GM19238 (cell line): Measurements from ENCODE around the gene MEX3C.

Experiments used
- DNase-seq: peaks from one replicate; pipeline ENCODE4 v3.0.0; 2011; ENCODE audit warnings: low spot score; ENCODE audit not compliant: insufficient read length

Gene MEX3C

GRCh38 chr18:51192026-51192425 lies 5.5 kb downstream of the MEX3C start:
- DNase-seq = no peak

GRCh38 chr18:51191128-51191717 lies 6.3 kb downstream of the MEX3C start:
- no peak for DNase-seq

- no peak for DNase-seq
Observed at GRCh38 chr18:51190000-51190399, 7.5 kb downstream of the MEX3C start.

- DNase-seq = no peak
Observed at GRCh38 chr18:51188024-51188701, 9.3 kb downstream of the MEX3C start.

- no peak for DNase-seq
Observed at GRCh38 chr18:51185075-51185474, 12.4 kb downstream of the MEX3C start.

GRCh38 chr18:51184091-51184457 lies 13.4 kb downstream of the MEX3C start:
- no peak for DNase-seq

GRCh38 chr18:51183372-51184090 lies 13.9 kb downstream of the MEX3C start:
- no peak for DNase-seq

GRCh38 chr18:51182824-51183223 lies 14.7 kb downstream of the MEX3C start:
- no peak for DNase-seq

- no peak for DNase-seq
Observed at GRCh38 chr18:51171625-51172259, 25.7 kb downstream of the MEX3C start.

GRCh38 chr18:51171223-51171622 lies 26.3 kb downstream of the MEX3C start:
- no peak for DNase-seq

- no peak for DNase-seq
Observed at GRCh38 chr18:51170664-51171063, 26.8 kb downstream of the MEX3C start.

GRCh38 chr18:51169731-51170130 lies 27.8 kb downstream of the MEX3C start:
- DNase-seq = no peak

GRCh38 chr18:51168960-51169662 lies 28.4 kb downstream of the MEX3C start:
- no peak for DNase-seq

- no peak for DNase-seq
Observed at GRCh38 chr18:51168026-51168742, 29.3 kb downstream of the MEX3C start.

GRCh38 chr18:51165296-51165695 lies 32.2 kb downstream of the MEX3C start:
- no peak for DNase-seq

GRCh38 chr18:51164761-51165281 lies 32.7 kb downstream of the MEX3C start:
- DNase-seq = no peak

- DNase-seq = no peak
Observed at GRCh38 chr18:51164342-51164741, 33.1 kb downstream of the MEX3C start.

GRCh38 chr18:51163543-51163942 lies 33.9 kb downstream of the MEX3C start:
- DNase-seq = no peak

GRCh38 chr18:51162617-51163016 lies 34.9 kb downstream of the MEX3C start:
- no peak for DNase-seq

- no peak for DNase-seq
Observed at GRCh38 chr18:51160646-51161045, 36.8 kb downstream of the MEX3C start.

- no peak for DNase-seq
Observed at GRCh38 chr18:51157215-51157614, 40.3 kb downstream of the MEX3C start.
